ENCODE measurements around the gene OGN. TPM values are rescaled to one million over a fixed set of nuclear protein-coding genes. Genes with fewer than 3 reads are reported as not detected.

The OGN gene
- polyA plus RNA-seq, 1 donor: 374 TPM

DNA sequence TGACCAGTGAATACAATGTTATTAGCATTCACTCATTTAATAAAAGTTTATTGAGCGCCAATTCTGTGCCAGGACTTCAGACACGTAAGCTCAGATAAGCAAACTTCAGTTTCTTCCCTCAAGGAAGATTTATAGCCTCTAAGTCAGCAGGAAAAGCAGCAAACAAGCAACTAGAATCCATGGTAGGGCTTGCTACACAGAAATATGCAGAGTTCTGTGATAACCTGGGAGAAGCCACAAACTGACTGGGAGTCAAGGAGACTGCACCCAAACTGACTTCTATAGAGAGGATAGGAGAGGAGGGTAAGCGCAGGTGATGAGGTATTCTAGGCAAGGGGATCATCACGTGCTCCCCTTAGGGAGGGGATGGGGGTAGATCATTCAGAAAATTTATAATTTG lies 1.4 kb upstream of the OGN start:
- no peak for DNase-seq (ENCODE audit: low read depth)

DNA sequence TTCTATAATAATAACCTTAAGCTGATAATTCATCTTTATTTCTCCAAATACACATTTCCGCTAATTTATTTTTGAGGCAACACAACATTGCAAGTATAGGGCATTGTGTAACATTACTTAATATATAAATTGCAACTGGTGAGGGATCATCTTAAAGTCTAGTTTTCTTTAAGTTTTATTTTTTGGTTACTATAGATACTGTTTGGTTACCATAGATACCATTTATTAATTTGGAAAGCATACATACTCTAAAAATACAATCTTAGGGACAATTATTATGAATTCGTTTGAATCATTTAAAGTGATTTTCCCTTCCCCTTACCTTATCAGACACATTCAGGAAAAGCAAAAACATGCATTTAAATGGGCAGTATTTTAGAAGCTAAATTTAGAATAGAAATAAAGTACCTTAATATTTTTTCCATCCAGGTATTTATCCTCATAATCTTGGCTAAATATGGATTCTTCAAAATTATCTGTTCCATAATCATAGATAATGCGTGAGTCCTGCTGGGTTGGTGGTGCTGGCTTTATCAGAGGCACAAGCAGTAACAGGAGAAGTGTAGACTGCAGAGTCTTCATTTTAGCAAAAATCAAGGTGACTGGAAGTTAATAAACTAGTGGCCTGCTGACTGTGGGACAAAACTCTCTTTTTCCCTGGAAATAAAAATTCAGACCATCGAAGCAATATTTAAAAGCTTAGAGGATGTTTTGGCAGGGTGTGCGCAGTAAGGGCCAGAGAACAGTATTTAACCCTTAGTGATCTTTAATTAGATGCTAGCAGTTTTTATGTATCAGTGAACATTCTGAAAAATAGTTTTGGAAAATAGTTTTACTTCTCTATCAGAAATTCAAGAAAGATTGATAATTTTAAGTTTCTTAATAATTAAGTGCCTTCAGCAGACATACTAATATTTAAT lies 1.3 kb downstream of the OGN start:
- DNase-seq (ENCODE audit: low read depth): no peak

DNA sequence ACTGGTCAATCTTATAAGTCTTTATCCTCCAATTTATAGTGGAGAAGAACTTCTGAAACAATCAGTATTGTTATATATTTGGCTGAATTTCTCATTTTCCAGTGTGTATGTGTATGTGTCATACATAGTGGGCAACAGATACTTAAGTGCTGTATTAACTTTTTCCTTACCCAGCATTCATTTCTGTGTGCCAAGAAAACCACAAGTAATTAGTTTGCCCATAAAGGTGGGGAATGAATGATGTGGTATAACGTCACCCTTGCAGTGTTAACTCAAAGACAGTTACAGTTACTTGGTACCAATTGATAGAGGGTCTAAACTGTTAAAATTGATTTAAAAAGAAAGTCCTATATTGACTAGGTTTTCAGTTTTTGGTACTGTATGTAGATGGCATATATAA lies 2.0 kb downstream of the OGN start:
- DNase-seq (ENCODE audit: low read depth): no peak

DNA sequence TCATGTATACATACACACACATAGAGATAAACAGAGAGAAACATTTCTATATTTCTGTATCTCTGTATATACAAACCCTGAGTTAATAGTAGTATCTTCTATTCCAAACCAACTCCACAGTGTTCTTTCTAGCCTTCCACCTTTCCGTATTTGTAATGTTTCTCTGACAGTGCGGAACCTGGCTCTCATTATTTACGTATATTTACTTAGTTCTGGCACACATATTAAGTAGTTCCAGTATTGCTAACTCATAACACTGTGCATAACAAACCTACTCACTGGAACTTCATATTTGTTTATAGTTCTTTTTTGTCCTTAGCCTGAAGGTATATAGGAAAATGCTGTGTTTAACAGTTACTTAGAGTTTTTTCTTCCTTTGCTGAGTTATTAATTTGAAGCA lies 6.5 kb downstream of the OGN start:
- DNase-seq (ENCODE audit: low read depth): no peak

DNA sequence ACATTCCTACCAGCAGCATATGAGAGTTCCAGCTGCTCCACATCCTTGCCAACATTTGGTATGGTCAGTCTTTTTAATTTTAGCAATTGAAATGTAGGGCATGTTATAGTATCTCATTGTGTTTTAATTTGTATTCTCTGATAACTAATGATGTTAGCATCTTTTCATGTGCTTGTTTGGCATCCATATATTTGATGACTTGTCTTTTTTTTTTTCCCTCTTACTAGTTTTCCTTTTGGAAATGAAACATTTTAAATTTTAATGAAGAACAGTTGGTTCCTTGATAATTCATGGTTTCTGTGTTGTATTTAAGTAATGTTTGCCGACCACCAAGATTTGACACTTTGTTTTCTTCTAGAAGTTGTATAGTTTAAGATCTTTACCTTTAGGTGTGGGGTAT lies 8.8 kb downstream of the OGN start:
- DNase-seq (ENCODE audit: low read depth): no peak

DNA sequence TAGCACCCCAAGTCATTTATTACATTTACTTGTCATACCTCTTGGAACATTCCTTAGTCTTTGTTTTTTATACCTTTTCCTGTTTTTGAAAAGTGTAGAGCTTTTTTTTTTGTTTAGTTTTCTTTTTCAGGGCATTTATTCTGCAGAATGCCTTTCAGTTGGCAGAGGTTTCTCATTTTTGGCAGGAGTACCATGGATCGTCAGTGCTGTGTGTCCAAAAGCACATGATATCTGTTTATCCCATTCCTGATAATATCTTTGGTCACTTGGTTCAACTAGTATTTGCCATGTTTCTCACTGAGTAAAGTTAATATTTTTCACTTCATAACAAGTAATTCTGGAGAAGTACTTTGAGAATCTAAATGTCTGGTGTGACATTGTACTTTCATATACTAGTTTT lies 10.7 kb downstream of the OGN start:
- DNase-seq (ENCODE audit: low read depth): no peak

DNA sequence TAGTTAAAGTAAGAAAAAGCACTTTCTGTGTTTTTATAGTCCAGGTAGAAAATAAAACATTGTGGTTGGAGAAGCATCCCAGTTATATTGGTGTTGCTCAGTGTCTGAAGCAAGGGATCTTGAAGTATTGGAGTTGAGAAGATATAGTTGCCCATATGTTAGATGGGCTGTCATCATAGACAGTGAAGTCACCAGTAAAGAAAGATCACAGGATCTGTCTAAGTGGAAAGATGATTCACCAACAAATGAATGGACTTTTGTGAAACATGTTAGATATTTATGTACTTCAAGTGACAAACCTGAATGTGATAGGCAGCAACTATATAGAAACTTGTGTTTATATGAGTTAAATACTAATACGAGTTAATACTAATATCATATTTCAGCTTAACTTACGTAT lies 11.7 kb downstream of the OGN start:
- no peak for DNase-seq (ENCODE audit: low read depth)

DNA sequence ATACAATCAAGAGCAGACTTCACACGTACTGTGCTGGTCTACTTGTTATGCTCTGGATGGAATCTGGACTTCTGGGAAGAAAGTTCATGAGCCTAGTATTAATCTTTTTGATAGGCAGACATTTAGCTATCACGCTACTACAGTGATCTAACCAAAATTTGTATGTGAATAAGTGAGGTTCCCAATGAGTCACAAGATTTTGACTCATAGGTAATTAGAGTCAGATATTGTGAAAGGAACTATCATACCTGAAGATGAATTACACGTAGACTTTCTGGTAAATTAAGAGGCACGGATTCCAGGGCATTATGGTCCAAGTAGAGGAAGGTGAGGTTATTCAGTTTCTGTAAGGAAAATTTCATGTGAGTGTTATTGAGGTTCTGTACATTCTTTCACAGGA lies 18.4 kb downstream of the OGN start:
- DNase-seq (ENCODE audit: low read depth): no peak

DNA sequence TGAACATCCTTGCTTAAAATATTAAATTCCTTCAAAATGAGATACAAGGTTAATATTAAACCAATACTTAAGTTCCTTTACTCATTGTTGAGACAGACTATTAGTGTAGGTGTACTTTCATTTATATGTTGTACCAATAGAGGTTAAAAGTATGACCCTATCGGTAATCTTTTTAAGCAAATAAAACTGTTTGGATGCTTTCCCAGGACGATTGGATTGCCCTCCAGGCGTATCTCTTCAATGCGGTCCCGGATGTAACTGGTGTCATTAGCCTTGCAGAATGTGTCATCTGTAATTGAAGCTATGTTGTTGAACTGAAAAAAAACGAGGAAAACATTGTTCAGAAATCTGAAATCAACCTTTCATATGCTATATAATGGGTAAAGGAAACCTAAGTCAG lies 18.9 kb downstream of the OGN start:
- DNase-seq (ENCODE audit: low read depth): no peak

DNA sequence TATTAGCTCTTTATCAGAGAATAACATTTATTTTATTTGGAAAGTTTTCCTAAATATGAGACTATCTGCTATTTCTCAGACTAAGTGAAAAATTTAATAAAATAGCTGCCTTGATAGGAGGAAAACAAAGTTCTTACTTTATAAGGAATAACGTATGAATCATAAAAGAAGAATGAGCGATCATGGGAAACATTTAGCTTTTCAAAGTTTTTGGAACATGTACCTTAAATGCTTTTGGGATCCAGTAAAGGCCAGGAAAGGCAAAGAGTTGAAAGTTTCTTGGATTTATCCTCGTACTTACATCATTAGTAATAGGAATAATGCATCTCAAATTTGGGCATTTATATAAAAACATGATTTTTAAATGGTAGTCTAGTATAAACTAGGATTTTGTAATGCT lies 19.4 kb downstream of the OGN start:
- DNase-seq (ENCODE audit: low read depth): peak; percentile 68

DNA sequence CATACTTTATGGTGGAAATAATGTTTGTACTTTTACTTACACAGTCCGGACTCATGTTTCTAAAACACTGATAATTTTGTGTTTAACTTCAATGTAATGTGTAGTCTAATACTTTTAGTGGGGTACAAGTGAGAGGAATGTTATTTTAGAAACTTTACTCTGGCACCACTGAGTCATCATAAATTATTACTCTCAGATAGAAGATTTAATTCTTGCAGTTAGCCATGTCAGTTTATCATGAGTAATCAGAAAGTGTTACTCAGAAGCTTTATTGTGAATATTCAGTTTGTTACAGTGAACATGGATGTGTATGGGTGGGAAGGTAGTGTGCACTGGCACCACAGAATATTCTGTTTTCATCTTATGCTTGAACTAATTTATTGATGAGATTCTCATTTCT lies 20.0 kb downstream of the OGN start:
- no peak for DNase-seq (ENCODE audit: low read depth)

DNA sequence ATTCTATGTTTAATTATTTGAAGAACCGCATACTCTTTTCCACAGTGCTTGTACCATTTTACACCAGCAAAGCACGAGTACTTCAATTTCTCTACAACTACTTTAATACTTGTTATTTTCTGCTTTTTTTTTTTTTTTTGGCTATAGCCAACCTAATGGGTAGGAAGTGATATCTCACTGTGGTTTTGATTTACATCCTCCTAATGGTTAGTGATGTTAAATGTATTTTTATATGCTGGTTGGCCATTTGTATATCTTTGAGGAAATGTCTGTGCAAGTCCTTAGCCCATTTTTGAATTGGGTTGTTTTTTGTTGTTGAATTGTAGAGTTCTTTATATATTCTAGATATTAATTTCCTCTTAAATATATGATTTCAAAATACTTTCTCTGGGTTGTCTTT lies 22.6 kb downstream of the OGN start:
- no peak for DNase-seq (ENCODE audit: low read depth)

DNA sequence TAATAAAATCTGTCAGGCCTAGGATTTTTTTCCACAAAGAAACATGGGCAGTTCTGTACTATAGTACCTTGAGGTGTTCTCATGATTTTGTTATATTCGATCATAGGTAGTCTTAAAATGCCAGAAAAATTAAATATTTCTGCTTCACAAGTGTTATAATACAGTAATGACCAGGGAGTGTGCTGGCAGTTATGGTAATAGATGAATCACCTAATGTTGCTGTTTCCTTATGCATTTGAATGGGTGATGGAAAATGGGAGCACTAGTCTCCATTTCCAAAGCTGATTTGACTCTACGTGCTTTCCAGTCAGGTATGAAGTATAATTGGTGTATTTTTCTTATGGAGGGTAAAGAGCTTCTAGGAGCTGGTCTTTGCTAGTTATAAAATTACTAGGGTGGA lies 23.8 kb downstream of the OGN start:
- no peak for DNase-seq (ENCODE audit: low read depth)

DNA sequence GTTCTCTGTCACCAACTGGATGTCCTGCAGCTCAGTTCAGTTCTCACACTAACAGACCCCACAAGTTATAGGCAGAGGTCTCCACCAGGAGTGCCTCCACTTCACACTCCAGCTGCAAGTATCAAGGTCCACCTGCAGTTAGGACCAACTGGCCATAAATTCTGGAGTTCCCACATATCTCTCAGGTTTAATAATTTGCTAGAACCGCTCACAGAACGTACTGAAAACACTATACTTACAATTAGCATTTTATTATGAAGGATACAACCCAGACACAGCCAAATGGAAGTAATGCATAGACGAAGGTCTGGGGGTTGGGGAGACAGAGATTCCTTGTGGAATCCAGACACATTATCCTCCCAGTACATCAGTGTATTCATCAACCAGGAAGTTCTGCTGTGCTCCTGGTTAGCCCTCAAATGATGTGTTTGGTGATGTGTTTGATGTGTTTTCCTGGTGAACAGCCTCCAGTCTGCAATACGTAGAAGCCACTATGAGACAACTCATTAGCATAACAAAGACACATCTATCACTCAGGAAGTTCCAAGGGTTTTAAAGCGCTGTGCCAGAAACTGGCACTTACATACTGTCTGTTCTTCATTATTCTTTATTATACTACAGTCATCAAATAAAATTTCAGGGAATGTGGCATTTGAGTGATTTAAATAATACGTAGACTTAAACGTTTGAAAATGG lies 25.4 kb downstream of the OGN start:
- no peak for DNase-seq (ENCODE audit: low read depth)

DNA sequence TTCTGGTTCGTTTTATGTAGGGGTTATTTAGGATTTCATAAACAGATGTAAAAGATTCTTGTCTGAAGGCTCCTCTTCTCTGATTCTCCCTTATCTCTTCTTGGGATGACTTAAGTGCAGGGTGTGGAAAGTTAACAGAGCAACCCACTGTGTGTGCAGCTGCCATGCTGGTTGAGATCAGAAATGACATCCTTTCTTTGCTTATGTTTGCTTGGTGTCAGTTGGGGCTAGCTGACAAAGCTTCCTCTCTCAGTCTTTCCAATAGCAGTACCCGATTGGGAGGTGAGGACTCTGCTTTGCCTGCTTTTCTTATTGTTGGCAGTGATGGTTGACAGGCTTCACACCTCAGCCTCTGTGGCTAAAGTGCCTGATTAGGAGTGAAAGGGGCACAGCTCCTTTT lies 26.5 kb downstream of the OGN start:
- no peak for DNase-seq (ENCODE audit: low read depth)

DNA sequence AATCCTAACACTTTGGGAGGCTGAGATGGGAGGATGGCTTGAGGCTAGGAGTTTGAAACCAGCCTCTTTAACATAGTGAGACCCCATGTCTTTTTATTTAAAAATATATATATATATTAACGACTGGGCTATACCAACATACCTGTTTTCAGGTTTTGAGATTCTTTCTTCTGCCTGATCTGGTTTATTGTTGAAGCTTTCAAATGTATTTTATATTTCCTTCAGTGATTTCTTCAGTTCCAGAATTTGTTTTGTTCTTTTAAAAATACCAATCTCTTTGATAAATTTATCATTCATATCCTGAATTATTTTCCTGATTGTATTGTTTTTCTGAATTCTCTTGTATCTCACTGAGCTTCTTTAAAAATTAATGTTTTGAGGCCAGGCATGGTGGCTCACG lies 31.2 kb downstream of the OGN start:
- DNase-seq (ENCODE audit: low read depth): no peak

DNA sequence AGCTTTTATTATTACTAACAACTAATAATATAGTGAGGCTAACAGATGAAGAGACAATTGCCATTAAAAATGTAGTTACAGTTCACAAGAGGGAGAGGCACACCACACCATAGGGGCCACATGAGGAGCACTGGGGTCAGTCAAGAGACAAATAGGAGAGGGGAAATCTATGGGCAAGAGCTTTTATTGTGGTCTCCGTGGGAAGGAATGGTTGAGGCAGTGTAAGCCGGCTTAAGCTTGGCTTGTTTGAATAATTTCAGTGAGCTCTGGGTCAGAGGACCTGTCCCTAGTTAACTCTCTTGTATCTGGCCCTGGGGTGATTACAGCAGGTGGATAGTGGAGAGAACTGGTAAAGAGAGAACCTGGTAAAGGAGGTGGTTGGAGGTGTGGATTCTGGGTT lies 35.3 kb downstream of the OGN start:
- no peak for DNase-seq (ENCODE audit: low read depth)

DNA sequence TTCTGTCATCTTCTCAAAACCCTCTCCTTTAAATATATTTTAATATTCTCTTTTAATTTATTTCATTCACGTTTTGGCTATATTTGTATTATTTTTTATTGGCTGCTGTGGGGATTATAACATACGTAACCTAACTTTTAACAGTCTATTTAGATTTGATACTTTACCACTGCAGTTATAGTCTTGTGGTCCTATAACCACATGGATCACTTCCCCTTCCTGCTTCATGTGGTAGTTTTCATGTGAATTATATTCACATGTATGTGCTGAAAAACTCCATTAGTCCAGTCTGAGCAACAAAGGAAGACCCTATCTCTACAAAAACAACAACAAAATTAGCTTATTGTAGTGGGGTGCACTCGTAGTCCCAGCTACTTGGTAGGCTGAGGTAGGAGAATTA lies 44.3 kb downstream of the OGN start:
- no peak for DNase-seq (ENCODE audit: low read depth)

DNA sequence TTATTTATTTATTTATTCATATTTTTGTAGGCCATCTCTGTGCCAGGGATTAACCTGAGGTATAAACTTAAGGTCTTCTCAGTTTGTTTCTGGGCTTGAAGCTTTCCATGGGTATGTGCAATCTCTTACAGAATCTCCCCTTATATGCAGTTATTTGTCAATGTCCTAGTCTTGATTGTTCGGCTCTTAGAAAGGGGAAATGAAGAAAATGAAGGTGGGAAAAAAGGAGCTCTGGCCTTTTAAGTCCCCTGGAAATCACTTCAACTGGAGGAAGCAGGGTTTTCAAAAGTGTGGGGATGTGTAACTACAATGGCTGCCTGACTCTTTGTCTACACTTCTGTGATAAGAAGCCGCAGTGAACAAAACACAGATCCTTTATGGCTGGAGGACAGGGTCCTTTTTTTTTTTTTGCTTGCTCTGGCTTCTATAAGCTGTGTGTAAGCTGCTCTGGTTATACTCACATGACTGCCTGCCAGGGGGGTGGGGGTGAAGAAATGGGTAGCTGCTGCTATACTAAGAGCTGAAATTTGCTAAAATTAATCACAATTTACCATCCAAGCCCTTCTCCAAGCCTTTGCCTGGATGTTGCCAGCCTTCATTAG lies 44.9 kb downstream of the OGN start:
- no peak for DNase-seq (ENCODE audit: low read depth)

DNA sequence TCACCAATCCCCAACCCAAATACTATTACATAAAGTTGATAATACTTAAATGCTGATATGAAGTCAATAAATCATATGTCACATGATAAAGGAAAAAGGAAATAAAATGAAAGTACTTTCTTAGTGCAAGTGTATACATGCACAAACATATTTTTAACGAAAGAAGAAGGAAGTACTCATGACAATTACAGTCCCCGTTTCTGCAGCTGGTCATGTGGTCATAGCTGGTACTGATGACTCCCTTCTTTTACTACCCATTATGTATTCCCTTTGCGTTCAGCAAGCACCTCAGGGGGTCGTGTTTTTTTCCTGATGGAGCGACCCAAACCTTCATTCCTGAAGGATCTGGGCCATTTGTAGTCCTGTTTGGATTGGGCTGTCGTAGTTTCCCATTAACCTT lies 51.3 kb downstream of the OGN start:
- no peak for DNase-seq (ENCODE audit: low read depth)

DNA sequence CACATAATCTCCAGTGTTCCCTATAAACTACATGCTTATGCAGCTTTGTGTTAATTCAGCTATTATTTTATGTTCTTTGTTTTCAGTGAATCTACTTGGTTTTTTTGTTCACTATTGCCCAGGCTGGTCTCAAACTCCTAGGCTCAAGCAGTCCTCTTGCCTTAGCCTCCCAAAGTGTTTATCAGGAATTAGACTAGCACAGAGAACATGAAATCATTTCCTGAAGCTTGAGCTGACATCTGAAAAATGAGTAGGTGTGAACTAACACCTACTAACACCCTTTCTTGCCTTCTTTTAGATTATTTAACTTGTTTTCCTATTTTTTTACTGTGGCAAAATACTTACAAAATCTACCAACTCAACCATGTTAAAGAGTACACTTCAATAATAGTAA lies 53.6 kb downstream of the OGN start:
- no peak for DNase-seq (ENCODE audit: low read depth)

DNA sequence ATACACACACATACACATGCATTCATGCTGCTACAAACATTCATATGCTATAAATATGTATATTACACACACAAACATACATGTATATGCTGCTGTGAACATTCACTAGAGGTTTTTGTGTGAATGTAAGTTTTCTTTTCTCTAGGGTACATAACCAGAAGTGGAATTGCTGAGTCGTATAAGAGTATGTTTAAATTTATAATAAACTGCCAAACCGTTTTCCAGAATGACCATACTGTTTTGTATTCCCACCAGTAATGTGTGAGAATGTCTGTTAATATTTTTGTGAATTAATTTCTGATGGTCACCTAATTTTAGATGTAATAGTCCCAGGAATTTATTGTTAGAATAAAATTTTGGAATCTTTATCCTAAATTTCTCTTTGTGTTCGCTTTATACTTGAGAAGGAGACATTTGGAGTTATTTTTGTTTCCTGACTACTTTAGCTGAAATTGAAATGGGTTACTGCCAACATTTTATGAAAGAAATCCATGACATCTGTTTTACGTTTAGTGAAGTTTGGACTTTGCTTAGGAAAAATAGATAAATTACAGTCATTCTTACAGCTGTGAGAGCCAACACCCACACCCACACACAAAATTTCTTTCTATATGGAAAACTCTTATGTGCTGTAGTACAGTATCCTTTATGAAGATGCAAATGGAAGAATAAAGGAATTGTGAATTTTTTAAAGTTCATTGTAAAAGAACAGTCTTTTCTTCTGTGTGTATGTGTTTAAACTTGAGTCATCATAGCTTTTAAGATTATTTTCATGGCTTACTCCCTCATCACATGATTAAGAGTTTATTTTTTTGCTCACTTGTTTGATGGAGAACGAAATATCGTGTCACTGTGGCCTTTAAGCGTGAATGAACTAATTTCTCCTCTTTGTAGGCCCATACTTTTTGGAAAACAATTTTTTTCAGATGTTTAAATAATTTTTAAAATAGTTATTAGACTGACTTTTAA lies 54.3 kb downstream of the OGN start:
- peak; percentile 97 for DNase-seq (ENCODE audit: low read depth)

Data from forelimb muscle (tissue), 1 donor.